Prostate gland (tissue), 2 donors: ENCODE results near the gene PLK5.

Source experiments
- CTCF ChIP-seq, 4 experiments: fragments of 200-600 bp in 2 of 4; fragments of 450-650 bp in 2 of 4; sonication (generic) in 2 of 4; IDR thresholded peaks; 1 replicate in 3 of 4; 2 replicates in 1 of 4; pipeline ENCODE4 v1.5.1; 2016 to 2019; ENCODE audit warnings: antibody characterized with exemption in 4 of 4, mild to moderate bottlenecking in 2 of 4, moderate library complexity in 2 of 4
- POLR2A ChIP-seq: fragments of 450-650 bp; IDR thresholded peaks from one replicate; pipeline ENCODE4 v1.6.1; 2016; ENCODE audit warnings: antibody characterized with exemption, mild to moderate bottlenecking
- POLR2AphosphoS5 ChIP-seq: sonication (generic); formaldehyde crosslinking; IDR thresholded peaks from one replicate; pipeline ENCODE4 v1.6.1; 2017; ENCODE audit warnings: antibody characterized with exemption

- no peak for TF ChIP-seq CTCF (IDR thresholded peaks at IDR 0.05)
- TF ChIP-seq POLR2AphosphoS5, result no peak
- no peak for TF ChIP-seq POLR2A
Measured at GRCh38 chr19:1558552-1558951, 34.7 kb downstream of the PLK5 start.
